Loucy (cell line): ENCODE data around the gene TPK1.

Experiments
- H2AFZ ChIP-seq: fragments of 200-600 bp; sonication (generic); 2 replicates; pipeline ENCODE4 v1.6.0; 2016; ENCODE audit warnings: antibody characterized with exemption, mild to moderate bottlenecking, low read length, moderate library complexity
- H3F3A ChIP-seq: fragments of 200-600 bp; 2 replicates; pipeline ENCODE4 v1.6.0; 2016; ENCODE audit warnings: antibody characterized with exemption, low read depth, mild to moderate bottlenecking
- H3K27me3 ChIP-seq: fragments of 200-600 bp; sonication (generic); 2 replicates; pipeline ENCODE4 v1.6.1; 2014; ENCODE audit warnings: low read length, mild to moderate bottlenecking; ENCODE audit not compliant: insufficient read depth, poor library complexity, severe bottlenecking
- H3K36me3 ChIP-seq: fragments of 200-600 bp; sonication (generic); 2 replicates; pipeline ENCODE4 v1.6.1; 2016; ENCODE audit warnings: low read length; ENCODE audit not compliant: insufficient read depth
- H3K4me1 ChIP-seq: fragments of 200-600 bp; sonication (generic); 2 replicates; pipeline ENCODE4 v1.5.1; 2014; ENCODE audit warnings: low read length, mild to moderate bottlenecking; ENCODE audit not compliant: insufficient read depth, poor library complexity, severe bottlenecking
- H3K4me2 ChIP-seq: fragments of 200-600 bp; sonication (generic); 2 replicates; pipeline ENCODE4 v1.6.0; 2014; ENCODE audit warnings: antibody characterized with exemption, low read length, low read depth, mild to moderate bottlenecking; ENCODE audit not compliant: poor library complexity, severe bottlenecking
- H3K4me3 ChIP-seq: fragments of 200-600 bp; sonication (generic); 2 replicates; pipeline ENCODE4 v1.5.1; 2014; ENCODE audit warnings: low read length, mild to moderate bottlenecking, mixed read lengths; ENCODE audit not compliant: poor library complexity, severe bottlenecking
- H3K79me2 ChIP-seq: fragments of 200-600 bp; sonication (generic); 2 replicates; pipeline ENCODE4 v1.6.1; 2014; ENCODE audit warnings: low read length; ENCODE audit not compliant: insufficient read depth
- H3K9ac ChIP-seq: fragments of 200-600 bp; sonication (generic); 2 replicates; pipeline ENCODE4 v1.6.0; 2014; ENCODE audit warnings: mild to moderate bottlenecking, low read depth, low read length, moderate library complexity; ENCODE audit not compliant: poor library complexity, severe bottlenecking
- H3K9me2 ChIP-seq: fragments of 200-600 bp; sonication (generic); replicated peaks from 2 replicates; pipeline ENCODE4 v1.6.1; 2016; ENCODE audit warnings: low read depth, low read length, mixed read lengths
- H3K9me3 ChIP-seq: fragments of 200-600 bp; sonication (generic); 2 replicates; pipeline ENCODE4 v1.6.1; 2014; ENCODE audit warnings: mild to moderate bottlenecking, antibody characterized with exemption, low read length, low read depth; ENCODE audit not compliant: insufficient read depth
- H4K20me1 ChIP-seq: fragments of 200-600 bp; sonication (generic); 2 replicates; pipeline ENCODE4 v1.6.0; 2014; ENCODE audit warnings: antibody characterized with exemption, low read length, mild to moderate bottlenecking; ENCODE audit not compliant: insufficient read depth, poor library complexity, severe bottlenecking
- CTCF ChIP-seq: fragments of 200-600 bp; sonication (generic); conservative IDR thresholded peaks from 2 replicates; pipeline ENCODE4 v1.5.1; 2014; ENCODE audit warnings: mild to moderate bottlenecking, antibody characterized with exemption, low read length
- EZH2phosphoT487 ChIP-seq: fragments of 200-600 bp; IDR thresholded peaks from 2 replicates; pipeline ENCODE4 v1.6.1; 2018; ENCODE audit warnings: antibody characterized with exemption, mild to moderate bottlenecking, moderate library complexity, borderline replicate concordance

Gene TPK1

GRCh38 chr7:144549861-144550260 lies 286.0 kb downstream of the TPK1 start:
- Histone ChIP-seq H3K9me3 (no peaks in the 10 kb centered on the region), H4K20me1 (no peaks in the 10 kb centered on the region), H3K9ac (no peak overlapping the region), H3K79me2 (no peaks in the 10 kb centered on the region), H3F3A (no peaks in the 10 kb centered on the region), H2AFZ (no peak overlapping the region), H3K4me2 (no peak overlapping the region), H3K9me2 (no peaks in the 10 kb centered on the region), H3K4me1 (no peaks in the 10 kb centered on the region), H3K27me3 (no peaks in the 10 kb centered on the region), H3K36me3 (no peaks in the 10 kb centered on the region), H3K4me3 (no peak overlapping the region)
- TF ChIP-seq EZH2phosphoT487 (no peak), CTCF (no peak)

- Histone ChIP-seq H3K9me3 (no peaks in the 10 kb centered on the region), H3K79me2 (no peaks in the 10 kb centered on the region), H3K9me2 (no peaks in the 10 kb centered on the region), H2AFZ (no peak overlapping the region), H3K27me3 (no peaks in the 10 kb centered on the region), H4K20me1 (no peaks in the 10 kb centered on the region), H3K9ac (no peak overlapping the region), H3F3A (no peaks in the 10 kb centered on the region), H3K4me2 (no peak overlapping the region), H3K4me3 (no peak overlapping the region), H3K36me3 (no peaks in the 10 kb centered on the region), H3K4me1 (no peaks in the 10 kb centered on the region)
- TF ChIP-seq CTCF (no peak), EZH2phosphoT487 (no peak)
Measured at GRCh38 chr7:144548556-144548955, 287.3 kb downstream of the TPK1 start.

GRCh38 chr7:144547888-144548287 lies 288.0 kb downstream of the TPK1 start:
- H3K4me3 ChIP-seq: no peak overlapping the region
- no peak overlapping the region for H2AFZ ChIP-seq
- no peaks in the 10 kb centered on the region for H3F3A ChIP-seq
- no peaks in the 10 kb centered on the region for H3K36me3 ChIP-seq
- no peak overlapping the region for H3K9ac ChIP-seq
- TF ChIP-seq EZH2phosphoT487 (no peak), CTCF (no peak)
- H3K9me3 ChIP-seq: no peaks in the 10 kb centered on the region
- H3K27me3 ChIP-seq: no peaks in the 10 kb centered on the region
- H3K9me2 ChIP-seq: no peaks in the 10 kb centered on the region
- no peaks in the 10 kb centered on the region for H4K20me1 ChIP-seq
- H3K4me2 ChIP-seq: no peak overlapping the region
- no peaks in the 10 kb centered on the region for H3K4me1 ChIP-seq
- H3K79me2 ChIP-seq: no peaks in the 10 kb centered on the region
